Endothelial cell of umbilical vein (primary cell): Measurements from ENCODE around the gene LOXHD1. TPM values are rescaled to one million over a fixed set of nuclear protein-coding genes. Genes with fewer than 3 reads are reported as not detected.

Experiments
- BruUV-seq: library from RNA; stranded (reverse); fragments of 400-500 nt; replicated peaks from 2 replicates; lab custom pipeline; 2021; lab: Mats Ljungman, UMichigan
- CTCF ChIA-PET: fragments of 300-600, 350-600 bp; sonication (Branson Sonifier 250); formaldehyde crosslinking; loops from one replicate; lab custom pipeline; 2021; ENCODE audit warnings: antibody characterized with exemption, inconsistent platforms; lab: Charles Lee
- POLR2A ChIA-PET: fragments of 300-600, 350-600 bp; sonication (Branson Sonifier 250); formaldehyde crosslinking; loops from one replicate; lab custom pipeline; 2021; ENCODE audit warnings: antibody characterized with exemption, inconsistent platforms; lab: Charles Lee
- DNase-seq: peaks from one replicate; pipeline ENCODE4 v3.0.0-alpha.2; 2011; ENCODE audit warnings: low read depth, low spot score
- FAIRE-seq: peaks from 2 replicates; lab custom pipeline; 2011; peaks lifted over from hg19 to GRCh38; lab: Jason Lieb, UNC
- H2AFZ ChIP-seq: 2 replicates; pipeline ENCODE4 v1.6.0; 2012; ENCODE audit warnings: low read depth, low read length, control low read depth, inconsistent platforms
- H3K27ac ChIP-seq: 2 replicates; pipeline ENCODE4 v1.5.1; 2011; ENCODE audit warnings: low read depth, mild to moderate bottlenecking, control low read depth, low read length, moderate library complexity; ENCODE audit not compliant: insufficient read depth
- H3K27me3 ChIP-seq, 2 experiments: 2 replicates each; pipeline versions ENCODE4 v1.6.0 to v1.6.1; 2011; ENCODE audit warnings: low read length in 2 of 2, mixed read lengths in 1 of 2; ENCODE audit not compliant: control insufficient read depth in 2 of 2, insufficient read depth in 2 of 2
- H3K36me3 ChIP-seq, 2 experiments: 2 replicates in 1 of 2; 3 replicates in 1 of 2; pipeline ENCODE4 v1.5.1; 2011; ENCODE audit warnings: low read length in 2 of 2, mild to moderate bottlenecking in 1 of 2, moderate library complexity in 1 of 2; ENCODE audit not compliant: control insufficient read depth in 2 of 2, insufficient read depth in 2 of 2; ENCODE audit errors: extremely low read depth in 1 of 2
- H3K4me1 ChIP-seq: 3 replicates; pipeline ENCODE4 v1.5.1; 2011; ENCODE audit warnings: mild to moderate bottlenecking, low read length; ENCODE audit not compliant: control insufficient read depth, insufficient read depth; ENCODE audit errors: extremely low read depth
- H3K4me2 ChIP-seq: 2 replicates; pipeline ENCODE4 v1.6.1; 2011; ENCODE audit warnings: low read length, control low read depth, mixed read lengths; ENCODE audit not compliant: insufficient read depth
- H3K4me3 ChIP-seq, 3 experiments: fragments of 200-600 bp in 1 of 3; sonication (generic), shearing (Covaris generic) in 1 of 3; replicated peaks in 1 of 3; 2 replicates each; pipeline ENCODE4 v1.5.1; 2011 to 2016; ENCODE audit warnings: control low read depth in 3 of 3, low read length in 3 of 3, mild to moderate bottlenecking in 2 of 3, inconsistent platforms in 1 of 3, low read depth in 1 of 3, moderate library complexity in 1 of 3; ENCODE audit not compliant: insufficient read depth in 1 of 3
- H3K79me2 ChIP-seq: 2 replicates; pipeline ENCODE4 v1.6.0; 2012; ENCODE audit warnings: low read length, inconsistent platforms; ENCODE audit not compliant: control insufficient read depth, insufficient read depth
- H3K9ac ChIP-seq: replicated peaks from 2 replicates; pipeline ENCODE3; 2011; ENCODE audit warnings: low read length, control low read depth; ENCODE audit not compliant: insufficient read depth; ENCODE audit errors: extremely low read depth
- H3K9me1 ChIP-seq: replicated peaks from 3 replicates; pipeline ENCODE4 v1.6.0; 2011; ENCODE audit warnings: mild to moderate bottlenecking, low read length; ENCODE audit not compliant: control insufficient read depth, insufficient read depth; ENCODE audit errors: extremely low read depth
- H3K9me3 ChIP-seq: replicated peaks from 2 replicates; pipeline ENCODE4 v1.5.1; 2012; ENCODE audit warnings: low read length, inconsistent platforms; ENCODE audit not compliant: control insufficient read depth, insufficient read depth
- H4K20me1 ChIP-seq: replicated peaks from 2 replicates; pipeline ENCODE3; 2011; ENCODE audit warnings: mild to moderate bottlenecking, low read length; ENCODE audit not compliant: control insufficient read depth, insufficient read depth; ENCODE audit errors: extremely low read depth
- EZH2 ChIP-seq: IDR thresholded peaks from 2 replicates; pipeline ENCODE4 v1.6.1; 2012; ENCODE audit warnings: borderline replicate concordance, low read depth, mild to moderate bottlenecking, moderate library complexity, low read length, inconsistent platforms; ENCODE audit not compliant: severe bottlenecking
- FOS ChIP-seq: IDR thresholded peaks from 2 replicates; pipeline ENCODE4 v1.6.1; 2011; ENCODE audit warnings: mild to moderate bottlenecking, low read length, moderate library complexity, borderline replicate concordance; ENCODE audit not compliant: insufficient read depth
- GATA2 ChIP-seq: IDR thresholded peaks from 2 replicates; pipeline ENCODE4 v1.7.0; 2011; ENCODE audit warnings: low read depth, mild to moderate bottlenecking, moderate library complexity, mixed read lengths, low read length; ENCODE audit not compliant: insufficient read length, insufficient read depth
- JUN ChIP-seq: IDR thresholded peaks from 2 replicates; pipeline ENCODE4 v1.6.1; 2011; ENCODE audit warnings: borderline replicate concordance, low read depth; ENCODE audit not compliant: insufficient read length, insufficient read depth
- MAX ChIP-seq: IDR thresholded peaks from 2 replicates; pipeline ENCODE4 v1.6.1; 2011; ENCODE audit not compliant: insufficient read depth, insufficient read length
- MYC ChIP-seq: IDR thresholded peaks from one replicate; pipeline ENCODE4 v1.6.1; 2011; ENCODE audit warnings: mild to moderate bottlenecking, low read depth, low read length
- POLR2A ChIP-seq: IDR thresholded peaks from 2 replicates; pipeline ENCODE4 v1.6.1; 2012; ENCODE audit warnings: low read depth, mild to moderate bottlenecking, control low read depth, low read length
- POLR2AphosphoS5 ChIP-seq: IDR thresholded peaks from 2 replicates; pipeline ENCODE4 v1.6.1; 2012; ENCODE audit warnings: low read depth, mild to moderate bottlenecking, control low read depth, low read length, moderate library complexity; ENCODE audit not compliant: insufficient read depth
- dilution Hi-C: fragments of 300-500 bp; cut with MboI; formaldehyde crosslinking; loops from one replicate; pipeline ENCODE4 v1.15.0; 2019; ENCODE audit warnings: low sequenced_read_pairs; ENCODE audit not compliant: extremely low pct_ligation_motif_present
- intact Hi-C: fragments of 100-400 bp; cut with micrococcal nuclease; formaldehyde crosslinking; loops from one replicate; pipeline ENCODE4 v1.10.0; 2022
- polyA plus RNA-seq, 4 experiments: library from polyadenylated mRNA; depleted of rRNA in 3 of 4; stranded (reverse) in 3 of 4; unstranded in 1 of 4; fragments of >200 nt; gene quantifications; 2 replicates each; pipeline versions ENCODE4 v1.2.1 to v1.2.3, GENCODE V29; 2011 to 2012; ENCODE audit warnings: missing spikeins in 1 of 4
- total RNA-seq: library from RNA; stranded (reverse); gene quantifications from 2 replicates; pipeline ENCODE4 v1.2.3, GENCODE V29; 2021
- TF ChIP-seq, protein P1 (sequence below), 2 donors: IDR thresholded peaks; 1 replicate in 1 of 2; 2 replicates in 1 of 2; pipeline ENCODE4 v1.5.1; 2011; ENCODE audit warnings: low read length in 2 of 2, mild to moderate bottlenecking in 2 of 2, moderate library complexity in 2 of 2, control low read depth in 1 of 2, inconsistent platforms in 1 of 2, low read depth in 1 of 2; ENCODE audit not compliant: insufficient read depth in 1 of 2; ENCODE audit errors: extremely low read depth in 1 of 2

The LOXHD1 gene
- total and polyA plus RNA-seq, 2 donors (not counting 3 experiments of a cell fraction or from before 2014, with no cell fraction given), result not detected

DNA sequence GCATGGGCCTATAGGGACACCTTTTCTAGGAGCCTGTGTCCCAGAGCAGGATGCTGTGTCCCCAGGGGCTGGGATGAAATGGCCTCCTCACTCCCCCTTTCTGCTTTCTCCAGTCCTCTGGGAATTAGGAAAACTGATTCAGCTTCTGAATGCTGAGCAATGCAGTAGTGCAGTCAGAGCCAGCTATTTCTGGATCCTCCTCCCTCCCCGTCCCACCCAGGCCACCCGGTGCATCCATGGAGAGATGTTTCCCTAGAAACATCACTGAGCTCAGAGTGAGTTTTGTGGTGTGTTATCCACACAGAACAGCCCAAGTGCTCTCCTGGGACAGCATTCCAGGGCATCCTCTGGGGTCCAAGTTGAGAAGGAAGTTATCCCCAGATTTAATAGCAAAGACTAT is 125.5 kb downstream of the LOXHD1 start:
- ChIA-PET POLR2A (no interaction called here), CTCF (no interaction called here)
- H3K9me3 ChIP-seq, result no peaks in the 10 kb centered on the region
- H3K27me3 ChIP-seq, result no peaks in the 10 kb centered on the region
- no peak overlapping the region for H3K4me2 ChIP-seq
- no peak overlapping the region for H3K9ac ChIP-seq
- dilution Hi-C loops, result no loop called here
- no peaks in the 10 kb centered on the region for H3K9me1 ChIP-seq
- intact Hi-C loops, result no loop called here
- FAIRE-seq (no peak), DNase-seq (no peak)
- no peak overlapping the region for H3K27ac ChIP-seq
- BruUV-seq, result no TSS peak
- no peaks in the 10 kb centered on the region for H3K36me3 ChIP-seq
- H4K20me1 ChIP-seq, result no peaks in the 10 kb centered on the region
- no peaks in the 10 kb centered on the region for H3K79me2 ChIP-seq
- H3K4me1 ChIP-seq, result no peaks in the 10 kb centered on the region
- H2AFZ ChIP-seq, result no peak overlapping the region
- TF ChIP-seq EZH2 (no peak), JUN (no peak), POLR2AphosphoS5 (no peak), POLR2A (no peak), GATA2 (no peak), MAX (no peak), MYC (no peak), FOS (no peak)
- TF ChIP-seq, protein P1, sequence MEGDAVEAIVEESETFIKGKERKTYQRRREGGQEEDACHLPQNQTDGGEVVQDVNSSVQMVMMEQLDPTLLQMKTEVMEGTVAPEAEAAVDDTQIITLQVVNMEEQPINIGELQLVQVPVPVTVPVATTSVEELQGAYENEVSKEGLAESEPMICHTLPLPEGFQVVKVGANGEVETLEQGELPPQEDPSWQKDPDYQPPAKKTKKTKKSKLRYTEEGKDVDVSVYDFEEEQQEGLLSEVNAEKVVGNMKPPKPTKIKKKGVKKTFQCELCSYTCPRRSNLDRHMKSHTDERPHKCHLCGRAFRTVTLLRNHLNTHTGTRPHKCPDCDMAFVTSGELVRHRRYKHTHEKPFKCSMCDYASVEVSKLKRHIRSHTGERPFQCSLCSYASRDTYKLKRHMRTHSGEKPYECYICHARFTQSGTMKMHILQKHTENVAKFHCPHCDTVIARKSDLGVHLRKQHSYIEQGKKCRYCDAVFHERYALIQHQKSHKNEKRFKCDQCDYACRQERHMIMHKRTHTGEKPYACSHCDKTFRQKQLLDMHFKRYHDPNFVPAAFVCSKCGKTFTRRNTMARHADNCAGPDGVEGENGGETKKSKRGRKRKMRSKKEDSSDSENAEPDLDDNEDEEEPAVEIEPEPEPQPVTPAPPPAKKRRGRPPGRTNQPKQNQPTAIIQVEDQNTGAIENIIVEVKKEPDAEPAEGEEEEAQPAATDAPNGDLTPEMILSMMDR (IDR thresholded peaks at IDR 0.05; ENCODE audit: extremely low read depth in 1 of 2, insufficient read depth in 1 of 2, low read depth in 1 of 2, low read length in 2 of 2), result no peak
- H3K4me3 ChIP-seq, result no peak overlapping the region
